ENCODE results near the gene ABCC12.

- TF ChIP-seq, protein P1, sequence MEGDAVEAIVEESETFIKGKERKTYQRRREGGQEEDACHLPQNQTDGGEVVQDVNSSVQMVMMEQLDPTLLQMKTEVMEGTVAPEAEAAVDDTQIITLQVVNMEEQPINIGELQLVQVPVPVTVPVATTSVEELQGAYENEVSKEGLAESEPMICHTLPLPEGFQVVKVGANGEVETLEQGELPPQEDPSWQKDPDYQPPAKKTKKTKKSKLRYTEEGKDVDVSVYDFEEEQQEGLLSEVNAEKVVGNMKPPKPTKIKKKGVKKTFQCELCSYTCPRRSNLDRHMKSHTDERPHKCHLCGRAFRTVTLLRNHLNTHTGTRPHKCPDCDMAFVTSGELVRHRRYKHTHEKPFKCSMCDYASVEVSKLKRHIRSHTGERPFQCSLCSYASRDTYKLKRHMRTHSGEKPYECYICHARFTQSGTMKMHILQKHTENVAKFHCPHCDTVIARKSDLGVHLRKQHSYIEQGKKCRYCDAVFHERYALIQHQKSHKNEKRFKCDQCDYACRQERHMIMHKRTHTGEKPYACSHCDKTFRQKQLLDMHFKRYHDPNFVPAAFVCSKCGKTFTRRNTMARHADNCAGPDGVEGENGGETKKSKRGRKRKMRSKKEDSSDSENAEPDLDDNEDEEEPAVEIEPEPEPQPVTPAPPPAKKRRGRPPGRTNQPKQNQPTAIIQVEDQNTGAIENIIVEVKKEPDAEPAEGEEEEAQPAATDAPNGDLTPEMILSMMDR (IDR thresholded peaks at IDR 0.05; ENCODE audit: low read length): no peak
- no peak for TF ChIP-seq EZH2 (IDR thresholded peaks at IDR 0.05; ENCODE audit: borderline replicate concordance, low read length)
Observed at GRCh38 chr16:48113001-48113400, 42.8 kb downstream of the ABCC12 start.
